NCI-H82 treated with DMSO at 0.1 percent for 48 hours (cell line): ENCODE results near the gene SIRPB1.
"Not testable (repeated sequence)": the region's sequence is repeated elsewhere in the genome, so short reads cannot be mapped to it uniquely, and the experiment has no call there.

ENCODE experiments used
- DNase-seq: peaks from one replicate; lab custom pipeline; 2025; ENCODE audit not compliant: unreplicated experiment; lab: John Stamatoyannopoulos, UW

Gene SIRPB1

GRCh38 chr20:1619861-1620444 lies at the start of gene SIRPB1:
Gene SIRPB1, minus strand, starts transcription at chr20:1620009. Its CDS starts 65 bp downstream, at chr20:1619944.
- no peak for DNase-seq

DNA sequence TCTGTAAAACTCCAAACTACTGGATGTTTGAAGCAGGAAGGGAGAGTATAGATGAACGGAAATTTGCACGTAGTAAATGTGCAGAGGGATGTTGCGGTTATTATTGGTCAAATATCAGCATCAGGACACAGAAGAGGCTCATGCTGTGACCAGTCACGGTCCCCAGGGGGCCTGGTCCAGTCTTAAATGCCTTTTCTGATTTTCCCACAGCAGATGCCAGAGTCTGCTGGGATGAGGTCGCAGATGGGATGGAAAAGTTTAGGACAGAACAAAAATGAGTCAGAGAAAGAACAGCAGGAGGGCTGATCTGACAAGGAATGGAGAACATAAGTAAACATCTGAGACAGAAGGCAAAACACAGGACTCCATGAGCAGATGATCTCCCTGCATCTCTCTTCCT lies 49.5 kb upstream of the SIRPB1 start:
- no peak for DNase-seq

GRCh38 chr20:1667502-1668085 lies 47.8 kb upstream of the SIRPB1 start:
- DNase-seq: no peak

DNA sequence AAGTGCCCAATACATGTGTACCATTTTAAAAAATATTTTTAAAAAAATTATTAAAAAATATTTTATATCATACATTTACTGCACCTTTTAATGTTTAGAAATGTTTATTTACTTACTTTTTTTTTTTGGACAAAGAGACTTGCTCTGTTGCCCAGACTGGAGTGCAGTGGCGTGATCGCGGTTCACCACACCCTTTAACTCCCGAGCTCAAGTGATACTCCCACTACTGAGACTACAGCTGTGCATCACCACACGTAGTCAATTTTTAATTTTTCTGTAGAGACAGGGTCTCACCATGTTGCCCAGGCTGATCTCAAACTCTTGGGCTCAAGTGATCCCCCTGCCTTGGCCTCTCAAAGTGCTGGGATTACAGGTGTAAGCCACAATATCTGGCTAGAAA lies 47.0 kb upstream of the SIRPB1 start:
- DNase-seq: no peak

GRCh38 chr20:1665345-1665744 lies 45.5 kb upstream of the SIRPB1 start:
- no peak for DNase-seq

GRCh38 chr20:1664911-1665310 lies 45.1 kb upstream of the SIRPB1 start:
- DNase-seq: no peak

- no peak for DNase-seq
Observed at GRCh38 chr20:1663917-1664316, 44.1 kb upstream of the SIRPB1 start.

DNA sequence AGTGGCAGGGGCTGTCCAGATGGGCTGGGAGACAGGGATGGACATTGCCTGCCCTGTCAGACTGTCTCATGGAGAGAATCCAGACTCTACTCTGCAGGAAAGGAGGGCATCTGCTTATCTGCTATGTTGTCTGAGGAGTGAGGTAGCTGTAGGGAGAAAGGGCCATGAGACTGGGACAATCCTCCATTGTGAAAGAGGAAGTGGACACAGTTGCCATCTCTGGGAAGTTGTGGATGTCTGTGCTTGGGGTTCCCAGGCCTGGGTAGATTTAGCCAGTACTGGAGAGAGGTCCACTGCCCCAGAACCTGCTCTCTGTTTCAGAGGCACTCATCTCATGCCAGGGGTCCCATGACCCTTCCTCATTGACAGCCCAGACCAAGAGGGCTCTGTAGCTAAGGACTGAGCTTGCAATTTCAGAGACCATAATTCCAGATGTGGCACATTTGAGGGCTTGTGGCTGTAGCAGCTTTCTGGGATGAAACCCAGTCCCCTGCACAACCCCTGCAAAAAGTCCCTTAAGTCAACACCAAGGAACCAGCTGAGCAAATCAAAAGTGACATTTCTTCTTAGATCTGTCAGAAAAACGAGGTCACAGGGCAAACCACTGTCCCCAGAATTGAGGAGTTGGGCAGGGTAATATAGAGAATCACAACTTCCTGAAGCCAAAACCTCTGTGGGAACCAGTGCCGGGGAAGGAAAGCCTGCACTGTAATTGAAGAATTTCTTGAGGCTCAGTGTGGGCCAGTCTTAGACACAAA lies 41.9 kb upstream of the SIRPB1 start:
- DNase-seq: no peak

DNA sequence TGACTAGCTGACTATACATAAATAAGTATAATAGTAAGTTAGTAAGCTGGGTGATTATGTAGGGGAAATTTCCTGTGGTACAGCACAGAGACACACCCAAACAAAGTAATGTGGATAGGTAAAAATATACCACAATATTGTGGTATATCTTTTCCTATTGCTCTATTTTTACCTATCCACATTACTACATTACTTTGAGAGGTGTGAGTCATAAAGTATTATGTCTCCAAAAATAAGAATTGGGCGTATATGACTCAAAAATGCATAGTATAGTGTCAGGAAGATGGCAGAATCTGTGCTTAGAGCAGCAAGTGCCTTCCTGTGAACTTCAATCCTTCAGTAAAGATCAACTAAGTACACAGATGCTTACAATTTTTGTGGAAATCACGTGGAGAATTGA lies 40.4 kb upstream of the SIRPB1 start:
- DNase-seq: no peak

- DNase-seq: no peak
Observed at GRCh38 chr20:1657556-1658334, 37.9 kb upstream of the SIRPB1 start, which contains the start of gene SIRPG. Gene SIRPG, minus strand, starts transcription at chr20:1657779. Its CDS starts 65 bp downstream, at chr20:1657714.

- DNase-seq: peak; percentile 68
Observed at GRCh38 chr20:1656844-1657243, 37.0 kb upstream of the SIRPB1 start.

- DNase-seq: no peak
Observed at GRCh38 chr20:1654996-1655395, 35.2 kb upstream of the SIRPB1 start.

DNA sequence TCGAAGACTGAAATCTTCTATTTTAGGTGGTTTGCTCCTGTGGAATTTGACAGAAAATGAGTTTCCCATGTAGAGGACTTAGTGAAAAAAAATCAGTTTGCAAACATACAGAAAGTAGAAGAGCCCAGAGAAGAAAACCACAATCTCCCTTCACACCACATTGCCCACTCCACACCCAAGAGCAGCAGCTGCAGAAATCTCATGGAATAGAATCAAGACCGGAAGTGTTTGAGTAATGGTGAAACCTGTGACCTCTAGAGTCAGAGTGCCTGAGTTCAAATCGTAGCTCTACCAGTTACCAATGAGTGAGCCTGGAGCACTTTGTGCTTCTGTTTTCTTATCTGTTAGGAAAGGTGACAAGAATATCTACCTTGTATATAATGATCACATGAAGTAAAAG lies 33.2 kb upstream of the SIRPB1 start:
- DNase-seq: no peak

DNA sequence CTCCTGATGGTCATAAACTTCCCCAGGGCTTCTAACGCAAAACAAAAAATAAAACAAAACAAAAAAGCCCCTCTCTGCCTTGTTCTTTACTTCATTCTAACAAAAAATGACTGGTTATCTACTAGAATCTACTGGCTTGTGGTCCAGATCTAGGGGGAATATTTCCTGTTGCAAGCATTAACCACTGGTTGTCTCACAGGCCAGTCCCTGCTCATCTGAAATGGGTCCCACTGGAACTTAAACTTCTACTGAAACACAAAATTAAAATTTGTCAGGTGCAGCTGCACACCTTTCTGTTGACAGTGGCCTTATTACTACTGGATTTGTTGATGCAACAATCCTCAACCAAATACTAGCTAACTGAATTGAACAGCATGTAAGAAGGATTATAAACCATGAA lies 32.3 kb upstream of the SIRPB1 start:
- DNase-seq: no peak

DNA sequence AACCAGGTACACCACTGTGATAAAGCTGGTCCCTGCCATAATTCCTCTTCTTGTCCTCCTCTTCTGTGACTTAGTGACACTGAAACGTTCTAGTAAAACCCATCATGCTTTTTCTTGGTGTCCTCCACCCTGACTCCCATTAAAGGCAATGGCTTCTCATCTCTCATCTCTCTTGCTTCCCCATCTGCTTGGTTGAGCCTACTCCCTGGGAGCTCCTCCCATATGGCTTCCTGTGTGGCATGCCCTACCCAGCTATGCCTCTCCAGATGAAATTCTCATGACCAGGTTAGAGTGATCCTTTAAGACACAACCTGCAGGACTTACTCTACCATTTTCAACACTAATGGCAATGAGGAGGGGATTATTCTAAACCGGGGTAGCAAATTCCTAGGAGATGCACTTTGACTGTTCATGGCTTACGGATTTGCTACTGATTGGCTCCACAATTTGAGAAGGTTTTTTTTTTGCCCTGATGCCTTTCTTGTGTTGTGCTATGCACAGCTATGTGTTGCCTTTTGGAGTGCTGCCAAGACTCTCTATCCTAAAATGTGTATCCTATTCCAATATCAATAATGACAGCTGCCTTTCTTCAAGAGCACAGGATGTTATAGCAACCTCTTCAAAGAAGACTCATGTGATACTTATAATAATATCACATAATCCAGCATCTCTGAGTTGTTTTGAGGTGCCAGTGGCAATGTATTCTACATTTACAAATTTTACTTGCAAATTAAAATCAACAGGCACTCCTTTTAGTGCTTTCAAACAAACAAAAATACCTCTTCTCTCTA lies 31.7 kb upstream of the SIRPB1 start:
- no peak for DNase-seq

DNA sequence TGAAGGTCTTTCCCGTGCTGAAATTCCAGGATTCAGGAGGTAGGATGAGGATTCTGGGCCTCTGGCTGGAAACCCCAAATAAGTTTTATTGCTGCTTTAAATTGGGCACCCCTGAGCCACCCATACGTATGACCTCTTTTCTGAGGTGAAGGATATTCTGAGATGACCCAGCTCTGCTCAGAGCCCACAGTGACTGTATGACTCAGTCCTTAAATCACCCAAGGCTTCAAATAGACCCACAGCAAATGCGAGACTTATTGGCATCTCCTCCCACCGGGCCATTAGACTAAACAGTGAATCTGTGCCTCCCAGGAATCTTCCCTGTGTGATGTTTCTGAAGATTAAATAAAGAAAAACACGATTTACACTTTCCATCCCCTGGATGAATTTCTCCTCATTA lies 28.3 kb upstream of the SIRPB1 start:
- DNase-seq: no peak

DNA sequence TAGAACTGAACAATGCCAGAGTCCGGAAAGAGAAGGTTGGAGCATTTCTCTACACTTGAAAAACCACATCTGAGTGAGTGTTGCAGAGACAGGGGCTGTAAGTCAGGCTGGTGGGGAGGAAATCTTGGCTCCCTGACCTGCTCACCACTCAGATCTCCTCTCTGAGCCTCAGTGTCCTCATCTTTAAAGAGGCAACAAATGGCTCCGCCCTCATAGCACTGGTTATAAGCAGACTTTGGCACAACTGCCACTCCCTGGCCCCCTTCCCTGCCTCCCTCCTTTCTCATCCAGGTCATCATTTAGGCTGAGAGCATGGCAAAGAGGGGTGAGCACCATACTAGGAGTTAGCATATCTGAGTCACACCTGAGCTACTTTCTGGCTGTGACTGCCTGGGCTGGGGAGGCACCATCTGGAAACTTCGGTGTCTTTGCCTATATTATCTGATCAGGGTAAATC lies 27.2 kb upstream of the SIRPB1 start:
- no peak for DNase-seq

DNA sequence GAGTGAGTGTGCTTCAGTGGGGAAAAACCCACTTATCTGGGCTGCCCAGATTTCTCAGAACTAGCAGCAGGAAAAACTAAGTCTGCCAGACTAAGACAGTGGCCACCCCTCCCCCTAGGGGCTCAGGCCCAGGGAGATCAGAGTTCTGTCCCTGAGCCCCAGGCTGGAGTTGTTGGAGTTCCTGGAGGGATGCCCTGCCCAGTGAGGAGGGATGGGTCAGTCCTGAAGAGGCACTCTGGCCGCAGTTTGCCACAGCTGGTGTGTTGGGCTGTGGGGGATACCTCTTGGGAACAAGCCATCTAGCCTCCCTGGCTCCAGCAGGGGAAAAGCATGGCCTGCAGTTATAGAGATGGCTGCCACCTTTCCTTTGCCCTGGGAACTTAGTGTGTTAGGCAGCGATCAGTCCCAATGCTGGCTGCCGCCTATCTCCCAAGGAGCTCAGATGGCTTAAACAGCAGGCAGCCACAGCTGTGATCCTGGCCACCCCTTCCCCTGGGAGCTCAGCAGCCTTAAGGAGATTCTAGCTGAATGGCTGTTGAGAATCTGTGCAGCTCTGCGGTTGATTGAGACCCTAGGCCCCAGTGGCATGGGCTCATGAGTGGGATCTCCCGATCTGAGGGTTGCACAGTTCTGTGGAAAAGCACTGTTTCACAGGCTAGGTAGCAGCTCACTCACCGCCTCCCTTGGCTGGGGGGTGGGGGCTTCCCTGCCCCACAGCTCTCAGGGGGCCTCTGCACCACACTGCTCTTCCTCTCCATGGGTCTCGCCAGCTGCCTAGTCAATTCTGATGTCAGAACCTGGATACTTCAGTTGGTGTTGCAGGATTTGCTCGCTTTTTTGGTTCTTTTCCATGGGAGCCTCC lies 24.5 kb upstream of the SIRPB1 start:
- DNase-seq: peak; percentile 86

DNA sequence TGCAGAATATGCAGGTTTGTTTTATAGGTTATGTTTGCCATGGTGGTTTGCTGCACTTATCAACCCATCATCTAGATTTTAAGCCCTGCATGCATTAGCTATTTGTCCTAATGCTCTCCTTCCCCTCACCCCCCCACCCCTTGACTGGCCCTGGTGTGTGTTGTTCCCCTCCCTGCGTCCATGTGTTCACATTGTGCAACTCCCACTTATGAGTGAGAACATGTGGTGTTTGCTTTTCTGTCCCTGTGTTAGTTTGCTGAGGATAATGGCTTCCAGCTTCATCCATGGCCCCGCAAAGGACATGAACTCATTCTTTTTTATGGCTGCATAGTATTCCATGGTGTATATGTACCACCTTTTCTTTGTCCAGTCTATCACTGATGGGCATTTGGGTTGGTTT lies 18.8 kb upstream of the SIRPB1 start:
- not testable (repeated sequence) for DNase-seq

DNA sequence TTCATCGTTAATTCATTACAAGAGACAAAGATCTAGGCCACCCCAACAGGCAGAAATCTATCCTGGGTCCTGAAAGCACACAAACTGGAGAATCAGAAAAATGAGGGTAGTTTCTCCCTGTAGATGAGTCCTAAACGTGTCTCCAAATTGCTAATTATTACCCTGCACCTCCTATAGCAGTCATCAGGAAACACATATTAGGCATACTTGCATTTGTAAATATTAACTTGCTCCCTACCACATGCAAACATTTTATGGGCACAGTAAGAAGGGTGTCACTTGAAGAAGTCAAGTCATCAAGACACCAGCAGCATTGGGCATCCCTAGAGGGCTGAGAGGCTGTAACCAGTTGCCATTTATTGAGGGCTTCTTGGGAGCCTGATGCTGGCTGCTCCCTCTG lies 17.9 kb upstream of the SIRPB1 start:
- no peak for DNase-seq
